Germinal center (tissue), 1 donor: ENCODE results near the gene XRCC2.

Experiments
- DNase-seq: peaks from one replicate; pipeline ENCODE4 v3.0.0; 2012; ENCODE audit warnings: mixed read lengths, low spot score

The XRCC2 gene

GRCh38 chr7:152615031-152615741 lies 60.8 kb downstream of the XRCC2 start:
- DNase-seq, result no peak

GRCh38 chr7:152608656-152609055 lies 67.3 kb downstream of the XRCC2 start:
- no peak for DNase-seq

GRCh38 chr7:152608208-152608607 lies 67.7 kb downstream of the XRCC2 start:
- no peak for DNase-seq

DNA sequence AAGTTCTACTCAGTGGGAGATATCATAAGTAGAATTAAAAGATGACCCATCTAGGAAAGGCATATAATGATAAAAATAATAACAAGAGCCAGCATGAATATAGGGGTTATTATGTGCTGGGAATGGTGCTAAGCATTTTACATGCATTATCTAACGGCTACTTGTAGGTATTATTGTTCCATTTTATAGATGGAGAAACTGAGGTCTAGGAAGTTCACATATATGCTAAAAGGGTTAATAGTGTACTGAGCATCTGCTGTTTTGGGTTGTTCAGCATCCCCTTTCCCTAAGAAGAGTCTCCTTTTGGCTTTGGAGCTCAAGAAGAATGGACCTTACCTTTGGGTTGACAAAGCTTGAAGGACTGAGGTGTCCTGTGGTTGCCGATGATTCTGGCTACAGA lies 68.9 kb downstream of the XRCC2 start:
- no peak for DNase-seq

DNA sequence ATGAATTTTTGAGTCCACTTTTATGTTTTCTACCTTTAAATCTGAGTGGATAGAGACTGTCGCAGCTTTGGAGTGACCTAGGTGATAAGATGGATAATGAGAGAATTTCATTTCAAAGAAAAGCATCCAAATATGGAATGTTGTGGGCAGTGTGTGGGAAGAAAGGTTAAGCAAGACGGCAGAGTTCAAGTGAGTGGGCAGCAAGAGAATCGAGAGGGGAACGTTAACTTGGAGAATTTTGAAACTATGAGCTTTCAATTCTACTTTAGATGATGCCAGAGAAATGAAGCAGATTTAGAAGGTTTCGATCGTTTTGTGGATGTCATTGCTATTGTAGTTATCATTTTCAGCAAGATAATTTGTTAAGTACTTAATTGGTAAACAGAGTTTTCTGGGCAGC lies 73.0 kb downstream of the XRCC2 start:
- no peak for DNase-seq

DNA sequence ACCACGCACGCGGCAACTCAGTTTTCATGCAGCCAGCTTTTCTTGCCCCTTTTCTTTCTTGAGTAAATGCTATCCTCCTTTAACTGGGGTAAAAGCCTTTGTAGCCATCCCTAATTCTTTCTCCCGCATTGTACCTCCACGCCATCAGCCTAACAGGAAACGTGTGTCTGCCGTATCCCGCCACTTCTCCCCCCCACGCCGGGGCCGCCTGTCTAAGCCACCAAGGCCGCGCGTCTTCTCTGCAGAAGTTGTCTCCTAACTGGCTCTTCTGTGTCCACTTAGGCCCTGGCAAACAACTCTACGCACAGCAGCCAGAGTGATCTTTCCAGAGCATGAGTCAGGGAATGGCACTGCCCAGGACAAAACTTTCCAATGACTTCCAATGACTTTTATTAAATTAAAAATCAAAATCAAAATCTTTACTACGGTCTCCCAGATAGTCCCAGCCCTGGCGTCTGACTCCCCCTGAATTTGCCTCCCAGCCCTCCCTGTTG lies 74.6 kb downstream of the XRCC2 start:
- DNase-seq, result no peak

GRCh38 chr7:152600266-152600665 lies 75.7 kb downstream of the XRCC2 start:
- DNase-seq, result no peak

DNA sequence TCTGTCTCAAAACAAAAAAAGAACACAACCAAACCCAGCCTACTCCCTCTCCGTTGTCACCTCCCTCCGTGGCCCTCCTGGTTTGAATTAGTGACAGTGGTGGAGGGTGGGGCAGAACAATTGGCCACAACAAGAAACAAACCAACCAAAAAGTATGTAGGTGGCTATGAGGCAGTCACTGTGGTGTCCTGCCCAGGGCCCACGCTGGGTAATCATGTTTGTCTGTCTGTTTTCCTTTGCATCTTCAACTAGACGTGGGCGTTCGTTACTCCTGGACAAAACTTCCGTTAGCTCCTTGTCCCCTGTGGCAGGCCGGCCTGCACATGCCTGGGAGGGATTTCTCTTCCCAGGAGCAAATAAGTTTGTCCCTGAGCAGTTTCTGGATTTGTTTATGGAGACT lies 78.4 kb downstream of the XRCC2 start:
- no peak for DNase-seq

DNA sequence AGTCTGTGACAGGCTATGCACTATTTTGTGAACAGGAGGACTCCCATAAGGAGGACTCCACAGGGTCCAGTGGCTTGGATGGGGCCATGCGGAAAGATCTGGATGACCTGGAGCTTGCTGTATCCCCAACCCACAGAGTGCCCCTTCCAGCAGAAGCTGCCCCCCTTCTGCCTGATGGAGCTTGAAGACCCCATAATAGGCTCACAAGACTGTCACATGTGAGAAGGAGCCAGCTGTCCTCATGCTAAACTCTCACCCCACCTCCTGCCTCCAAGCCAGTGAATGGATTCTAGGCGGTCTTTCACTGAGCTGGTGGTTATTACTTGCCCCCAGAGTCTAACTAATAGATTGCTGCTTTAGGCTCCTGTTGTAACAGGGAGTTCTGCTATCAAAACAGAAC lies 79.1 kb downstream of the XRCC2 start:
- DNase-seq, result no peak
